Measurements from ENCODE around the gene GHDC. TPM values are rescaled to one million over a fixed set of nuclear protein-coding genes. Genes with fewer than 3 reads are reported as not detected.

GHDC gene
- total RNA-seq, 1 experiment from 2014 or later: 8.5 TPM

- peaks cover 3% of the 10 kb centered on the region; the same call in 1 of the 2 replicates for H3K27me3 ChIP-seq (ENCODE audit: insufficient read depth, low read length)
- no peak overlapping the region for H3K4me2 ChIP-seq (ENCODE audit: insufficient read depth, insufficient read length, low read length)
- H3K79me1 ChIP-seq (ENCODE audit: insufficient read depth, low read depth, low read length, poor library complexity, severe bottlenecking): no peaks in the 10 kb centered on the region
- H3K23me2 ChIP-seq (ENCODE audit: insufficient read length, low read depth, low read length, poor library complexity, severe bottlenecking): peaks cover 13% of the 10 kb centered on the region
- H3K14ac ChIP-seq (ENCODE audit: insufficient read depth, low read length): no peak overlapping the region
- no peak overlapping the region for H3K27ac Mint-ChIP-seq
- H2BK20ac ChIP-seq (ENCODE audit: low read depth, low read length, poor library complexity, severe bottlenecking): no peak overlapping the region
- peak overlapping the region in 1 of 2 experiments; percentile 2; a peak in 1 of 5 replicates for H3K4me3 Mint-ChIP-seq
- no peak overlapping the region for H2BK5ac ChIP-seq (ENCODE audit: insufficient read length, low read length)
- DNase-seq: no peak
- TF ChIP-seq CTCF (conservative IDR thresholded peaks at IDR 0.05): no peak
- H2AK5ac ChIP-seq (ENCODE audit: insufficient read length, low read length): no peak overlapping the region
- H2AFZ ChIP-seq (ENCODE audit: low read length): no peak overlapping the region
- no peak overlapping the region for H2BK120ac ChIP-seq (ENCODE audit: low read depth, low read length, poor library complexity, severe bottlenecking)
- no peak overlapping the region for H4K5ac ChIP-seq (ENCODE audit: insufficient read length, low read depth, low read length)
- peaks cover 43% of the 10 kb centered on the region for H3K27me3 Mint-ChIP-seq (ENCODE audit: low read depth)
- H3K18ac ChIP-seq (ENCODE audit: insufficient read length, low read depth, low read length): no peak overlapping the region
- no peak overlapping the region for H3K9ac ChIP-seq (ENCODE audit: extremely low read depth, insufficient read length, low read length)
- H3K79me2 ChIP-seq (ENCODE audit: insufficient read depth, low read length): no peaks in the 10 kb centered on the region
- no peak overlapping the region for H2BK12ac ChIP-seq (ENCODE audit: insufficient read length, low read depth, low read length)
- no peak overlapping the region for H3T11ph ChIP-seq (ENCODE audit: low read length)
- peaks cover 10% of the 10 kb centered on the region in 2 experiments for H3K4me1 Mint-ChIP-seq
- H4K91ac ChIP-seq (ENCODE audit: insufficient read length, low read depth, low read length): no peak overlapping the region
- H3K9me3 ChIP-seq (ENCODE audit: control insufficient read depth, low read depth, low read length): no peaks in the 10 kb centered on the region
- no peak overlapping the region for H2BK15ac ChIP-seq (ENCODE audit: low read depth, low read length)
- no peak overlapping the region for H3K4ac ChIP-seq (ENCODE audit: low read depth, low read length)
- no peak overlapping the region for H3K27ac ChIP-seq (ENCODE audit: insufficient read length, low read depth, low read length)
- no peaks in the 10 kb centered on the region for H3K9me3 Mint-ChIP-seq
- H3K23ac ChIP-seq (ENCODE audit: insufficient read length, low read depth, low read length): no peak overlapping the region
- H4K8ac ChIP-seq (replicated peaks; ENCODE audit: insufficient read length, low read depth, low read length): no peak overlapping the region
- H3K36me3 Mint-ChIP-seq (ENCODE audit: insufficient read depth in 1 of 3, low read depth in 3 of 3): no peaks in the 10 kb centered on the region; a peak in 1 of 7 replicates
- WGBS (ENCODE audit: extremely low coverage, insufficient read length, low lambda C conversion rate): no CpG with 5 or more reads among the region's 2 CpGs
- H3K56ac ChIP-seq (ENCODE audit: insufficient read length, low read depth, low read length): no peak overlapping the region
- no peaks in the 10 kb centered on the region for H3K4me1 ChIP-seq (ENCODE audit: insufficient read depth, low read length)
- H4K20me1 ChIP-seq (ENCODE audit: control insufficient read depth, insufficient read depth, insufficient read length): peaks cover 3% of the 10 kb centered on the region
Observed at GRCh38 chr17:42177684-42178083, 16.6 kb downstream of the GHDC start.
